WTC11 (cell line): ENCODE measurements around the gene C17orf114.

ENCODE experiments used
- ATAC-seq: fragments of 200-7000 bp; cut with Tn5 transposase; 2 replicates; pipeline ENCODE4 v1.10.0; 2021; ENCODE audit warnings: mild to moderate bottlenecking, moderate library complexity
- CTCF ChIA-PET: fragments of 300-600 bp; sonication (Branson Sonifier 250); formaldehyde crosslinking; loops from one replicate; lab custom pipeline; 2021; ENCODE audit warnings: antibody characterized with exemption; lab: Charles Lee
- POLR2A ChIA-PET: fragments of 350-600 bp; sonication (Branson Sonifier 250); formaldehyde crosslinking; loops from one replicate; lab custom pipeline; 2021; ENCODE audit warnings: antibody characterized with exemption; lab: Charles Lee
- DNase-seq: peaks from one replicate; pipeline ENCODE4 v3.0.0; 2021; ENCODE audit warnings: low spot score
- H3K27ac Mint-ChIP-seq: 2 replicates; pipeline ENCODE4 v1.8.0; 2021; ENCODE audit warnings: mixed read lengths
- H3K27me3 Mint-ChIP-seq: 2 replicates; pipeline ENCODE4 v1.8.0; 2021; ENCODE audit warnings: low read depth, mild to moderate bottlenecking, moderate library complexity, mixed read lengths
- H3K36me3 Mint-ChIP-seq: 2 replicates; pipeline ENCODE4 v1.8.0; 2021; ENCODE audit warnings: mixed read lengths
- H3K4me1 Mint-ChIP-seq: 2 replicates; pipeline ENCODE4 v1.8.0; 2022; ENCODE audit warnings: mixed read lengths
- H3K4me3 Mint-ChIP-seq: 2 replicates; pipeline ENCODE4 v1.8.0; 2021; ENCODE audit warnings: mild to moderate bottlenecking, moderate library complexity, mixed read lengths
- H3K9me3 Mint-ChIP-seq: 2 replicates; pipeline ENCODE4 v1.8.0; 2021; ENCODE audit warnings: mixed read lengths
- ATF1 ChIP-seq: sonication (generic); formaldehyde crosslinking; IDR thresholded peaks from 2 replicates; pipeline ENCODE4 v1.8.1; 2023; ENCODE audit warnings: mild to moderate bottlenecking, moderate library complexity, missing genetic modification reagents
- CREB1 ChIP-seq: sonication (generic); formaldehyde crosslinking; IDR thresholded peaks from 2 replicates; pipeline ENCODE4 v1.8.0; 2023; ENCODE audit warnings: mild to moderate bottlenecking, missing genetic modification reagents
- E2F4 ChIP-seq: sonication (generic); formaldehyde crosslinking; IDR thresholded peaks from 2 replicates; pipeline ENCODE4 v1.8.1; 2022; ENCODE audit warnings: low read depth, mild to moderate bottlenecking, moderate library complexity, missing genetic modification reagents, borderline replicate concordance
- EMX1 ChIP-seq: fragments of 250-450 bp; sonication (Bioruptor Pico); IDR thresholded peaks from 2 replicates; pipeline ENCODE4 v1.8.0; 2021; ENCODE audit warnings: mild to moderate bottlenecking
- ESRRA ChIP-seq: sonication (generic); formaldehyde crosslinking; IDR thresholded peaks from 2 replicates; pipeline ENCODE4 v1.8.1; 2022; ENCODE audit warnings: mild to moderate bottlenecking, missing genetic modification reagents, borderline replicate concordance
- GABPB1 ChIP-seq: sonication (generic); formaldehyde crosslinking; IDR thresholded peaks from 2 replicates; pipeline ENCODE4 v1.8.1; 2023; ENCODE audit warnings: mild to moderate bottlenecking, missing genetic modification reagents
- JAZF1 ChIP-seq: fragments of 250-450 bp; sonication (Bioruptor Pico); IDR thresholded peaks from 2 replicates; pipeline ENCODE4 v1.9.0; 2021; ENCODE audit warnings: moderate library complexity, mild to moderate bottlenecking, inconsistent platforms
- MXD4 ChIP-seq: fragments of 250-450 bp; sonication (Bioruptor Pico); IDR thresholded peaks from 2 replicates; pipeline ENCODE4 v1.8.0; 2021; ENCODE audit warnings: mild to moderate bottlenecking, moderate library complexity, borderline replicate concordance
- MYBL2 ChIP-seq: sonication (generic); formaldehyde crosslinking; IDR thresholded peaks from 2 replicates; pipeline ENCODE4 v1.8.1; 2023; ENCODE audit warnings: mild to moderate bottlenecking, moderate library complexity, missing genetic modification reagents
- NFE2L1 ChIP-seq: sonication (generic); formaldehyde crosslinking; IDR thresholded peaks from 2 replicates; pipeline ENCODE4 v1.8.1; 2023; ENCODE audit warnings: missing genetic modification reagents
- NR2C2 ChIP-seq: sonication (generic); formaldehyde crosslinking; IDR thresholded peaks from 2 replicates; pipeline ENCODE4 v1.8.0; 2022; ENCODE audit warnings: mild to moderate bottlenecking, missing genetic modification reagents
- PRRX2 ChIP-seq: fragments of 250-450 bp; sonication (Bioruptor Pico); IDR thresholded peaks from 2 replicates; pipeline ENCODE4 v1.8.0; 2021; ENCODE audit warnings: mild to moderate bottlenecking
- SOX15 ChIP-seq: fragments of 250-450 bp; sonication (Bioruptor Pico); IDR thresholded peaks from 2 replicates; pipeline ENCODE4 v1.9.0; 2021; ENCODE audit warnings: mild to moderate bottlenecking
- TCF7 ChIP-seq: sonication (generic); formaldehyde crosslinking; IDR thresholded peaks from 2 replicates; pipeline ENCODE4 v1.8.0; 2022; ENCODE audit warnings: mild to moderate bottlenecking, low read depth, missing genetic modification reagents, moderate library complexity
- ZBTB21 ChIP-seq: sonication (generic); formaldehyde crosslinking; IDR thresholded peaks from 2 replicates; pipeline ENCODE4 v1.8.1; 2023; ENCODE audit warnings: mild to moderate bottlenecking, missing genetic modification reagents, borderline replicate concordance
- ZNF138 ChIP-seq: sonication (generic); formaldehyde crosslinking; conservative IDR thresholded peaks from 2 replicates; pipeline ENCODE4 v1.8.1; 2022; ENCODE audit warnings: mild to moderate bottlenecking, moderate library complexity, missing genetic modification reagents
- ZNF219 ChIP-seq: sonication (generic); formaldehyde crosslinking; IDR thresholded peaks from 2 replicates; pipeline ENCODE4 v1.8.0; 2023; ENCODE audit warnings: missing genetic modification reagents, mild to moderate bottlenecking, borderline replicate concordance
- ZNF396 ChIP-seq: fragments of 250-450 bp; sonication (Bioruptor Pico); IDR thresholded peaks from 2 replicates; pipeline ENCODE4 v1.8.0; 2021; ENCODE audit warnings: mild to moderate bottlenecking, moderate library complexity, borderline replicate concordance
- ZNF512 ChIP-seq: sonication (generic); formaldehyde crosslinking; IDR thresholded peaks from 2 replicates; pipeline ENCODE4 v1.8.1; 2022; ENCODE audit warnings: missing genetic modification reagents, borderline replicate concordance
- ZNF671 ChIP-seq: fragments of 250-450 bp; sonication (Bioruptor Pico); IDR thresholded peaks from 2 replicates; pipeline ENCODE4 v1.8.0; 2021; ENCODE audit warnings: mild to moderate bottlenecking
- TF ChIP-seq, protein P1 (sequence below): fragments of 250-450 bp; sonication (Bioruptor Pico); IDR thresholded peaks from 2 replicates; pipeline ENCODE4 v1.9.0; 2021; ENCODE audit warnings: mild to moderate bottlenecking, borderline replicate concordance
- TF ChIP-seq, protein P2 (sequence below): sonication (generic); formaldehyde crosslinking; IDR thresholded peaks from 2 replicates; pipeline ENCODE4 v1.8.0; 2023; ENCODE audit warnings: mild to moderate bottlenecking, missing genetic modification reagents
- TF ChIP-seq, protein P3 (sequence below): sonication (generic); formaldehyde crosslinking; IDR thresholded peaks from 2 replicates; pipeline ENCODE4 v1.8.0; 2023; ENCODE audit warnings: missing genetic modification reagents

The C17orf114 gene

DNA sequence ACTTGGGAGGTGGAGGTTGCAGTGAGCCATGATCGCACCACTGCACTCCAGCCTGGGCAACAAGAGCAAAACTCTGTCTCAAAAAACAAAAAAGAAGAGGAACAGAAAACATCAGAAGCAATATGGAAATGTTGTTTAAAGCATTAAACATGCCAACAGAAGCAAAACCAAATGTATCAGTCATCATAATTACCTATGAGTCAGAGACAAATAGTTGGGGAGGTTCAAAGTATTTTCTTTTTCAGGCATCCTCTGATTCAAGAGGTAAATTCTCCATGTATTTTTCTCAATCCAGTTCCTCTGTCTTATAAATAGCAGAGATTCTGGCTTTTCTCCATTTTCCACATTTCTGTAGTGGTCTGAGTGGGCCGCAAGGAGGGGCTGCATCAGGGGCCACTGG, 32.5 kb downstream of the C17orf114 start:
- Mint-ChIP-seq H3K36me3 (no peaks in the 10 kb centered on the region), H3K4me3 (no peak overlapping the region), H3K9me3 (no peaks in the 10 kb centered on the region), H3K27ac (no peak overlapping the region), H3K27me3 (peaks cover 4% of the 10 kb centered on the region; the same call in 1 of the 2 replicates), H3K4me1 (no peaks in the 10 kb centered on the region)
- TF ChIP-seq, protein P1, sequence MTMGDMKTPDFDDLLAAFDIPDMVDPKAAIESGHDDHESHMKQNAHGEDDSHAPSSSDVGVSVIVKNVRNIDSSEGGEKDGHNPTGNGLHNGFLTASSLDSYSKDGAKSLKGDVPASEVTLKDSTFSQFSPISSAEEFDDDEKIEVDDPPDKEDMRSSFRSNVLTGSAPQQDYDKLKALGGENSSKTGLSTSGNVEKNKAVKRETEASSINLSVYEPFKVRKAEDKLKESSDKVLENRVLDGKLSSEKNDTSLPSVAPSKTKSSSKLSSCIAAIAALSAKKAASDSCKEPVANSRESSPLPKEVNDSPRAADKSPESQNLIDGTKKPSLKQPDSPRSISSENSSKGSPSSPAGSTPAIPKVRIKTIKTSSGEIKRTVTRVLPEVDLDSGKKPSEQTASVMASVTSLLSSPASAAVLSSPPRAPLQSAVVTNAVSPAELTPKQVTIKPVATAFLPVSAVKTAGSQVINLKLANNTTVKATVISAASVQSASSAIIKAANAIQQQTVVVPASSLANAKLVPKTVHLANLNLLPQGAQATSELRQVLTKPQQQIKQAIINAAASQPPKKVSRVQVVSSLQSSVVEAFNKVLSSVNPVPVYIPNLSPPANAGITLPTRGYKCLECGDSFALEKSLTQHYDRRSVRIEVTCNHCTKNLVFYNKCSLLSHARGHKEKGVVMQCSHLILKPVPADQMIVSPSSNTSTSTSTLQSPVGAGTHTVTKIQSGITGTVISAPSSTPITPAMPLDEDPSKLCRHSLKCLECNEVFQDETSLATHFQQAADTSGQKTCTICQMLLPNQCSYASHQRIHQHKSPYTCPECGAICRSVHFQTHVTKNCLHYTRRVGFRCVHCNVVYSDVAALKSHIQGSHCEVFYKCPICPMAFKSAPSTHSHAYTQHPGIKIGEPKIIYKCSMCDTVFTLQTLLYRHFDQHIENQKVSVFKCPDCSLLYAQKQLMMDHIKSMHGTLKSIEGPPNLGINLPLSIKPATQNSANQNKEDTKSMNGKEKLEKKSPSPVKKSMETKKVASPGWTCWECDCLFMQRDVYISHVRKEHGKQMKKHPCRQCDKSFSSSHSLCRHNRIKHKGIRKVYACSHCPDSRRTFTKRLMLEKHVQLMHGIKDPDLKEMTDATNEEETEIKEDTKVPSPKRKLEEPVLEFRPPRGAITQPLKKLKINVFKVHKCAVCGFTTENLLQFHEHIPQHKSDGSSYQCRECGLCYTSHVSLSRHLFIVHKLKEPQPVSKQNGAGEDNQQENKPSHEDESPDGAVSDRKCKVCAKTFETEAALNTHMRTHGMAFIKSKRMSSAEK (CRISPR knock-in tag) = no peak
- TF ChIP-seq PRRX2 (no peak), EMX1 (CRISPR knock-in tag) (no peak), GABPB1 (CRISPR knock-in tag) (no peak), MYBL2 (no peak), JAZF1 (CRISPR knock-in tag) (no peak), NR2C2 (CRISPR knock-in tag) (no peak), ESRRA (no peak), CREB1 (no peak), ZBTB21 (CRISPR knock-in tag) (no peak), ATF1 (no peak), MXD4 (no peak), ZNF671 (CRISPR knock-in tag) (no peak), SOX15 (CRISPR knock-in tag) (no peak), ZNF219 (CRISPR knock-in tag) (no peak), ZNF396 (CRISPR knock-in tag) (no peak), ZNF138 (CRISPR knock-in tag) (no peak)
- TF ChIP-seq, protein P2, sequence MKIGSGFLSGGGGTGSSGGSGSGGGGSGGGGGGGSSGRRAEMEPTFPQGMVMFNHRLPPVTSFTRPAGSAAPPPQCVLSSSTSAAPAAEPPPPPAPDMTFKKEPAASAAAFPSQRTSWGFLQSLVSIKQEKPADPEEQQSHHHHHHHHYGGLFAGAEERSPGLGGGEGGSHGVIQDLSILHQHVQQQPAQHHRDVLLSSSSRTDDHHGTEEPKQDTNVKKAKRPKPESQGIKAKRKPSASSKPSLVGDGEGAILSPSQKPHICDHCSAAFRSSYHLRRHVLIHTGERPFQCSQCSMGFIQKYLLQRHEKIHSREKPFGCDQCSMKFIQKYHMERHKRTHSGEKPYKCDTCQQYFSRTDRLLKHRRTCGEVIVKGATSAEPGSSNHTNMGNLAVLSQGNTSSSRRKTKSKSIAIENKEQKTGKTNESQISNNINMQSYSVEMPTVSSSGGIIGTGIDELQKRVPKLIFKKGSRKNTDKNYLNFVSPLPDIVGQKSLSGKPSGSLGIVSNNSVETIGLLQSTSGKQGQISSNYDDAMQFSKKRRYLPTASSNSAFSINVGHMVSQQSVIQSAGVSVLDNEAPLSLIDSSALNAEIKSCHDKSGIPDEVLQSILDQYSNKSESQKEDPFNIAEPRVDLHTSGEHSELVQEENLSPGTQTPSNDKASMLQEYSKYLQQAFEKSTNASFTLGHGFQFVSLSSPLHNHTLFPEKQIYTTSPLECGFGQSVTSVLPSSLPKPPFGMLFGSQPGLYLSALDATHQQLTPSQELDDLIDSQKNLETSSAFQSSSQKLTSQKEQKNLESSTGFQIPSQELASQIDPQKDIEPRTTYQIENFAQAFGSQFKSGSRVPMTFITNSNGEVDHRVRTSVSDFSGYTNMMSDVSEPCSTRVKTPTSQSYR = no peak
- POLR2A ChIA-PET = no interaction called here
- CTCF ChIA-PET = interaction anchor here (0.7 kb wide), 1 partner anchor 12 kb away, joined by 3 read pairs; no protein-coding TSS in a partner anchor
- no peak for DNase-seq
- no peak for ATAC-seq

DNA sequence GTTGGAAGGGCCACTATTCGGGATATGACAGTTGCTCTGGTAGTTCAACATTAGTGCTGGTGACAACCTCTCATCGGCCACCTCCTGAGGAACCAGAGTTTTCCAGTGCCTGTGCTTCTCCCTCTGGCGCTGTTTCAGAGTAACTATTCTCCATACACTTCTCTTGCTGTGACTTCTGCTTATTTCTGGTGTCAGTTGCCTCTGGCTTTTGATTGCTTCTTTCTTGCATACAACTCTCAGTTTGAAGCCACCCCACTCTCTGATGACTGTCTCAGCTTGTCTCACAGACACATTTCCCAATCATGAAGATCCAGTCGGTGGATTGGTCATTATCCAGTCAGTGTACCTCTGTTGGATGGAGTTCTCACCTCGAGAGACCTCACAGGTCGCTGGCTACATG, 33.8 kb downstream of the C17orf114 start:
- ChIA-PET POLR2A (no interaction called here), CTCF (interaction anchor here (0.9 kb wide), 1 partner anchor 36 kb away, joined by 3 read pairs; no protein-coding TSS in a partner anchor)
- Mint-ChIP-seq H3K36me3 (no peaks in the 10 kb centered on the region), H3K4me3 (no peak overlapping the region), H3K27me3 (no peaks in the 10 kb centered on the region), H3K27ac (no peak overlapping the region), H3K9me3 (no peaks in the 10 kb centered on the region), H3K4me1 (no peaks in the 10 kb centered on the region)
- DNase-seq (no peak), ATAC-seq (no peak)
- TF ChIP-seq ZNF512 (no peak), NFE2L1 (CRISPR knock-in tag) (no peak), E2F4 (CRISPR knock-in tag) (no peak), SOX15 (CRISPR knock-in tag) (no peak), ATF1 (no peak), TCF7 (CRISPR knock-in tag) (no peak), ZNF219 (CRISPR knock-in tag) (no peak)
- TF ChIP-seq, protein P3, sequence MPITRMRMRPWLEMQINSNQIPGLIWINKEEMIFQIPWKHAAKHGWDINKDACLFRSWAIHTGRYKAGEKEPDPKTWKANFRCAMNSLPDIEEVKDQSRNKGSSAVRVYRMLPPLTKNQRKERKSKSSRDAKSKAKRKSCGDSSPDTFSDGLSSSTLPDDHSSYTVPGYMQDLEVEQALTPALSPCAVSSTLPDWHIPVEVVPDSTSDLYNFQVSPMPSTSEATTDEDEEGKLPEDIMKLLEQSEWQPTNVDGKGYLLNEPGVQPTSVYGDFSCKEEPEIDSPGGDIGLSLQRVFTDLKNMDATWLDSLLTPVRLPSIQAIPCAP (CRISPR knock-in tag) = no peak
